IPS-18a (cell line): ENCODE data around the gene UNC13A.
A peak's percentile ranks its signal among the peaks of the same experiment; 100 is the strongest.
"Not testable (repeated sequence)": the region's sequence is repeated elsewhere in the genome, so short reads cannot be mapped to it uniquely, and the experiment has no call there.

ENCODE experiments used
- H3K27ac ChIP-seq: one replicate; pipeline ENCODE4 v1.5.1; 2013; ENCODE audit warnings: low read length
- H3K27me3 ChIP-seq: one replicate; pipeline ENCODE4 v1.6.1; 2013; ENCODE audit warnings: mild to moderate bottlenecking, low read length; ENCODE audit not compliant: control insufficient read depth, insufficient read depth
- H3K36me3 ChIP-seq: one replicate; pipeline ENCODE4 v1.6.1; 2013; ENCODE audit warnings: low read depth, low read length; ENCODE audit not compliant: control insufficient read depth
- H3K4me1 ChIP-seq: one replicate; pipeline ENCODE4 v1.6.1; 2013; ENCODE audit warnings: low read depth, low read length; ENCODE audit not compliant: control insufficient read depth
- H3K4me3 ChIP-seq: one replicate; pipeline ENCODE4 v1.5.1; 2013; ENCODE audit warnings: low read length
- H3K9ac ChIP-seq: one replicate; pipeline ENCODE4 v1.6.1; 2013; ENCODE audit warnings: mild to moderate bottlenecking, low read length, moderate library complexity
- H3K9me3 ChIP-seq: one replicate; pipeline ENCODE4 v1.6.1; 2013; ENCODE audit warnings: low read depth, low read length; ENCODE audit not compliant: control insufficient read depth

UNC13A gene

GRCh38 chr19:17555929-17556813 is 132.0 kb downstream of the UNC13A start:
- peak overlapping the region; percentile 39 for H3K9ac ChIP-seq
- H3K27ac ChIP-seq, result no peak overlapping the region
- H3K9me3 ChIP-seq, result no peaks in the 10 kb centered on the region

GRCh38 chr19:17555480-17555928 is 132.7 kb downstream of the UNC13A start, which contains the start of gene COLGALT1:
Gene COLGALT1, plus strand, starts transcription at chr19:17555649. Its CDS starts 65 bp downstream, at chr19:17555714.
- no peak within 1 kb of the TSS for H3K27ac ChIP-seq
- peak within 1 kb of the TSS; percentile 73 for H3K4me3 ChIP-seq
- H3K9me3 ChIP-seq, result no peaks in the 10 kb centered on the region
- no peaks in the 10 kb centered on the region for H3K4me1 ChIP-seq
- no peaks in the 10 kb centered on the region for H3K27me3 ChIP-seq
- H3K36me3 ChIP-seq, result no peaks in the 10 kb centered on the region
- H3K9ac ChIP-seq, result peak within 1 kb of the TSS; percentile 39

More at GRCh38 chr19:17555929-17556813, 132.0 kb downstream of the UNC13A start:
- Histone ChIP-seq H3K36me3 (no peaks in the 10 kb centered on the region), H3K4me3 (peak overlapping the region; percentile 73), H3K4me1 (no peaks in the 10 kb centered on the region), H3K27me3 (no peaks in the 10 kb centered on the region)

GRCh38 chr19:17554968-17555479 is 133.1 kb downstream of the UNC13A start:
- Histone ChIP-seq H3K9ac (no peak overlapping the region), H3K27ac (no peak overlapping the region), H3K4me1 (no peaks in the 10 kb centered on the region), H3K4me3 (peak overlapping the region; percentile 73), H3K9me3 (no peaks in the 10 kb centered on the region), H3K27me3 (no peaks in the 10 kb centered on the region), H3K36me3 (no peaks in the 10 kb centered on the region)

- Histone ChIP-seq H3K27ac (no peak overlapping the region), H3K4me1 (no peaks in the 10 kb centered on the region), H3K9me3 (no peaks in the 10 kb centered on the region), H3K4me3 (no peak overlapping the region), H3K27me3 (no peaks in the 10 kb centered on the region), H3K36me3 (no peaks in the 10 kb centered on the region), H3K9ac (no peak overlapping the region)
Observed at GRCh38 chr19:17553256-17553655, 134.9 kb downstream of the UNC13A start.

- not testable (repeated sequence) for H3K27ac ChIP-seq, H3K9me3 ChIP-seq, H3K27me3 ChIP-seq, H3K4me3 ChIP-seq, H3K36me3 ChIP-seq, H3K9ac ChIP-seq, H3K4me1 ChIP-seq
Observed at GRCh38 chr19:17552735-17553134, 135.4 kb downstream of the UNC13A start.
